ENCODE measurements around the gene BCAP31. TPM values are rescaled to one million over a fixed set of nuclear protein-coding genes. Genes with fewer than 3 reads are reported as not detected.
A peak's percentile ranks its signal among the peaks of the same experiment; 100 is the strongest.
"Not testable (repeated sequence)": the region's sequence is repeated elsewhere in the genome, so short reads cannot be mapped to it uniquely, and the experiment has no call there.

Gene BCAP31
- total RNA-seq, 5 donors from 2014 or later (not counting 1 experiment from before 2014, with no cell fraction given): 90.1 to 124 (median 107) TPM

DNA sequence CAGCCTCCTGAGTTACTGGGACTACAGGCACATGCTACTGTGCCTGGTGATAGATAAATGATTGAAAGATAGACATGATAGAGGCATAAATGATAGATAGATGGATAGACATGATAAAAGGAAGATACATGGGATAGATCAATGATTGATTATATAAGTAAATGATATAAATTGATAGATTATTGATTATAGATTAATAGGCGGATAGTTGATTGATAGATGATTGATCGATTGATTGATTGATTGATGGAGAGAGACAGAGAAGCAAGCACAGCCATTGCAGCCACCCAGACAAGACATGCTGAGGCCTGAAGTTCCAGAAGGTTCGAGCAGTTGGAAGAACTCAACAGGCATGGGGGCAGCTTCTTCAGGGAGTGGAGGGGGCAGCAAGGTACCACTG is 22.2 kb upstream of the BCAP31 start:
- H3K27me3 ChIP-seq (replicated peaks in 1 of 2; ENCODE audit: control insufficient read depth in 2 of 2, extremely low read depth in 1 of 2, insufficient read depth in 2 of 2, low read length in 1 of 2): peaks cover 0 to 10% of the 10 kb centered on the region in 2 experiments
- ATAC-seq (replicated peaks in 1 of 4) (no peak), DNase-seq (no peak)
- Mint-ChIP-seq H3K36me3 (no peaks in the 10 kb centered on the region), H3K4me3 (no peak overlapping the region), H3K4me1 (peaks cover under 1 to 6% (median 4%) of the 10 kb centered on the region in 3 donors), H3K27ac (no peak overlapping the region), H3K9me3 (no peaks in the 10 kb centered on the region), H3K27me3 (peaks cover 4 to 19% of the 10 kb centered on the region in 2 donors)
- H3K4me3 ChIP-seq (ENCODE audit: control insufficient read depth in 1 of 2, extremely low read depth in 1 of 2, low read length in 1 of 2): no peak overlapping the region
- POLR2A ChIA-PET: no interaction called here
- CTCF ChIA-PET: no interaction called here
- no peak overlapping the region for H3K27ac ChIP-seq (ENCODE audit: low read length)
- no peaks in the 10 kb centered on the region for H3K9me3 ChIP-seq
- WGBS (ENCODE audit: insufficient coverage): 83% methylated on average over 1 of the region's 3 CpGs
- H3K4me1 ChIP-seq (ENCODE audit: control insufficient read depth in 1 of 2, extremely low read depth in 1 of 2, insufficient read depth in 2 of 2, low read length in 2 of 2): peaks cover 0 to 12% of the 10 kb centered on the region in 2 experiments
- no peaks in the 10 kb centered on the region for H3K36me3 ChIP-seq (ENCODE audit: control insufficient read depth in 2 of 2, extremely low read depth in 1 of 2, insufficient read depth in 1 of 2, low read length in 1 of 2)

DNA sequence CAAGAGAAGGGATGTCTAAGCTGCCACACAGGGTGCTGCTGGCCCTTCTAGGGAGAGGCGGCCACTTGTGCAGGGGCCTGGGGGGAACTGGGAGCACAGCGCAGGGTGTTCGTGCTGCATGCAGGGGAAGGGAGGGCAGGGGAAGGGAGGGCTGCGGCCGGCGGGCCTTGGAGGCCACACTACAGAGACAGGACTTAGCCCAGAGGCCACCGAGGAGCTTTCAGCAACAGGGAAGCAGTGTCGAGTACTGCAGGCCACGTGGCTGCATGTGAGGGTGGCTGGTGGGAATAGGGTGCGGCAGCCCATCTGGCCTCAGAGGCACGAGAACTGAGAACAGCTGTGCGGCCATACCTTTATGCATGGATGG is 20.9 kb upstream of the BCAP31 start:
- peaks cover 4 to 17% of the 10 kb centered on the region in 2 donors for H3K27me3 Mint-ChIP-seq
- WGBS (ENCODE audit: insufficient coverage): 80% methylated on average over 1 of the region's 12 CpGs
- POLR2A ChIA-PET: not testable (repeated sequence)

DNA sequence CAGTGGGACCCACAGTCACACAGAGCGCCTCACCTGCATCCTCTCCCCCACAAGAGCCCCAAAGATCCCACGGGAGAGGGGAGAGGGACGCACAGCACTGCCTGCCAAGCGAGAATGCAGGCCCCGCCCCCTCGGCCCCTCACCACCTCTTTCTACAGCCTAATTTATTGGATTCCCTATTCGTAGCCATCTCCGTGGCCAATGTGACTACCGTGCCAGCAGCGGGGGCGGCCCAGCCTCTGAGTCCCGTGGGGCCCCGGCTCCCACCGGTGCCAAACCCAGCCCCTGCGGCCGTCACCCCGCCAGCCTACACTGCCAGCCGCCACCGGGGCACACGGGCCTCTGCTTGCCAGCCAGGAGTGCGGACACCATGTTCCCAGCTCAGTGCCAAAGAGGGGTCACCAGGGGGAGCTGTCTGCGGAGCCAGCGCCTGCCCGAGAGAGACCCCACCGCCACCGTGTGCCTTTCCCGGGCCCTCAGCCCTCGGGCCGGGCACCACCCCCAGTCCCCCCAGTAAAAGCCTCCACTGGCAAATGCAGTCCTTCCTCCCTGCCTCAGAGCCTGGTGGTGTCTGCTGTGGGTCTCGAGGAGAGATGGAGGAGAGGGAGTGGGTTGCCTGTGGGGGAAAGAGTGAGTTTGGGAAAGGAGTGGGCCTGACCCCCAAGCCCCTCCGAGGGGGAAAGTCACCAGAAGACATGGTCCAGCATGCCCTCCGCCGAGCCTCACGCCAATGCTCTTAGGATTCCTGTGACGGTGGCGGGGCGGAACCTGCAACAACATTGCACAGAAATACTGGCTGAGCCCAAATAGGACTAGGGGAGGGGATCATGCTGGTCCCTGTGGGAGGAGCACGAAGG is 20.3 kb upstream of the BCAP31 start:
- Mint-ChIP-seq H3K4me3 (peak overlapping the region in 1 of 3 donors; percentile 49), H3K27me3 (peaks cover 4 to 12% of the 10 kb centered on the region in 2 donors), H3K27ac (no peak overlapping the region), H3K9me3 (no peaks in the 10 kb centered on the region), H3K4me1 (peaks cover 15 to 23% (median 20%) of the 10 kb centered on the region in 3 donors), H3K36me3 (no peaks in the 10 kb centered on the region)
- H3K4me3 ChIP-seq (ENCODE audit: control insufficient read depth in 1 of 2, extremely low read depth in 1 of 2, low read length in 1 of 2): no peak overlapping the region
- WGBS (ENCODE audit: insufficient coverage): 29% methylated on average over 6 of the region's 38 CpGs
- H3K27ac ChIP-seq (ENCODE audit: low read length): no peak overlapping the region
- H3K36me3 ChIP-seq (ENCODE audit: control insufficient read depth in 2 of 2, extremely low read depth in 1 of 2, insufficient read depth in 1 of 2, low read length in 1 of 2): no peaks in the 10 kb centered on the region
- ATAC-seq (replicated peaks in 1 of 4) (no peak), DNase-seq (peak in 4 of 35 experiments; percentile 16 to 44 (median 29))
- H3K4me1 ChIP-seq (ENCODE audit: control insufficient read depth in 1 of 2, extremely low read depth in 1 of 2, insufficient read depth in 2 of 2, low read length in 2 of 2): peaks cover 2 to 32% of the 10 kb centered on the region in 2 experiments
- POLR2A ChIA-PET: no interaction called here
- no peaks in the 10 kb centered on the region for H3K9me3 ChIP-seq
- peaks cover 0 to 10% of the 10 kb centered on the region in 2 experiments for H3K27me3 ChIP-seq (replicated peaks in 1 of 2; ENCODE audit: control insufficient read depth in 2 of 2, extremely low read depth in 1 of 2, insufficient read depth in 2 of 2, low read length in 1 of 2)
- CTCF ChIA-PET: no interaction called here

More for the DNA sequence above, 20.9 kb upstream of the BCAP31 start:
- H3K4me3 ChIP-seq (ENCODE audit: control insufficient read depth in 1 of 2, extremely low read depth in 1 of 2, low read length in 1 of 2); H3K36me3 ChIP-seq (ENCODE audit: control insufficient read depth in 2 of 2, extremely low read depth in 1 of 2, insufficient read depth in 1 of 2, low read length in 1 of 2); H3K27ac Mint-ChIP-seq; H3K27ac ChIP-seq (ENCODE audit: low read length); DNase-seq; H3K36me3 Mint-ChIP-seq; H3K27me3 ChIP-seq (replicated peaks in 1 of 2; ENCODE audit: control insufficient read depth in 2 of 2, extremely low read depth in 1 of 2, insufficient read depth in 2 of 2, low read length in 1 of 2); CTCF ChIA-PET; H3K9me3 ChIP-seq; H3K9me3 Mint-ChIP-seq; ATAC-seq (replicated peaks in 1 of 4): not testable (repeated sequence)
- peaks cover 0 to 25% of the 10 kb centered on the region in 2 experiments for H3K4me1 ChIP-seq (ENCODE audit: control insufficient read depth in 1 of 2, extremely low read depth in 1 of 2, insufficient read depth in 2 of 2, low read length in 2 of 2)
- peaks cover 9 to 16% (median 14%) of the 10 kb centered on the region in 3 donors for H3K4me1 Mint-ChIP-seq
- peak overlapping the region in 1 of 3 donors; percentile 49 for H3K4me3 Mint-ChIP-seq

DNA sequence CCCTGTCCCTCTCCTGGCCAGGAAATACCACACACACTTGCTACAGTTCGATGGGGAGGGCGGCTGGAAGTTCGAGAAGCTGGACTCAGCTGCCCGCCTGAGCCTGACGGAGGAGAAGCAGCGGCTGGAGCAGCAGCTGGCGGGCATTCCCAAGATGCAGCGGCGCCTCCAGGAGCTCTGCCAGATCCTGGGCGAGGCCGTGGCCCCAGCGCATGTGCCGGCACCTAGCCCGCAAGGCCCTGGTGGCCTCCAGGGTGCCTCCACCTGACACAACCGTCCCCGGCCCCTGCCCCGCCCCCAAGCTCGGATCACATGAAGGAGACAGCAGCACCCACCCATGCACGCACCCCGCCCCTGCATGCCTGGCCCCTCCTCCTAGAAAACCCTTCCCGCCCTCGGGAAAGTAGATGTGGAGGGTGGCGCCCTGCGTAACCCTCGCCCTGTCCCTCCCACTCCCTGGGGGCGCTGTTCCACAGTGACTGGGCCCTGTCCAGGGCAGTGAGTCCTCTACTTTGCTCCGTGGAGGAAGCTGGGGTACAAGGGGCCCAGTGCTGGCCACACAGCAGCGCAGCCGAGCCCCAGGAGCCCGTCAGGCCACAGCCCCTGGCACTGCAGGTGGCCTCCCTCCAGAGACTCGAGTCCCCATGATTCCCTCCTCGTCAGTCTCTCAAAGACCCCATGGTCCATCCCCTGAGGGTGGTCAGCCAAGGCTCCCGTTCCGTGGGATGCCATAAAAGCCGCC is 19.5 kb upstream of the BCAP31 start:
- not testable (repeated sequence) for H3K27me3 ChIP-seq (replicated peaks in 1 of 2; ENCODE audit: control insufficient read depth in 2 of 2, extremely low read depth in 1 of 2, insufficient read depth in 2 of 2, low read length in 1 of 2)

DNA sequence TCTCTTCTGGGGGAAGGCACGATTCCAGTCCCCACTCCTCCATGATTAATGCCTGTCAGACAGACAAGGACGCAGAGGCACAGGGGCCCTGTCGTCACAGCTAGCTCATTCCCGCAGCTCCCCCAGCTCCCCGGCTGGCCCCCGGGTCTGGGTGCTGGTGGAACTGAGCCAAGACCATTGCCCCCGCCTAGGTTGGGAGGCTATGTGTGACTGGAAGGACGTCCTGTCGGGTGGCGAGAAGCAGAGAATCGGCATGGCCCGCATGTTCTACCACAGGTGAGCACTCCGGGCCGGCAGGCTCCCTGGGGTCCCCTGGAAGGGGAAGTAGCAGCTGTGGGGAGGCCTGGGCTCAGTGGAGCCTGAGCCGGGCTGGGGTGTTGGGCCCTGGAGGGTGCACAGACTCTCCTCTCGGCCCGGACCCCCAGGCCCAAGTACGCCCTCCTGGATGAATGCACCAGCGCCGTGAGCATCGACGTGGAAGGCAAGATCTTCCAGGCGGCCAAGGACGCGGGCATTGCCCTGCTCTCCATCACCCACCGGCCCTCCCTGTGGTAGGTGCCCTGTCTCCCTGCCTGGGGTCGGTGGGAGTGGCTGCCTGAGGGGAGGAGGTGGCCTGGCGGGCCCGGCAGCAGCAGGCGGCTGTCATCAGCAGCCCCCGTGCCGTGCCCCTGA is 18.7 kb upstream of the BCAP31 start:
- H3K9me3 ChIP-seq; POLR2A ChIA-PET; H3K4me3 ChIP-seq (ENCODE audit: control insufficient read depth in 1 of 2, extremely low read depth in 1 of 2, low read length in 1 of 2); H3K9me3 Mint-ChIP-seq; H3K27ac Mint-ChIP-seq; H3K27ac ChIP-seq (ENCODE audit: low read length); DNase-seq; H3K4me3 Mint-ChIP-seq; ATAC-seq (replicated peaks in 1 of 4); H3K36me3 Mint-ChIP-seq; H3K36me3 ChIP-seq (ENCODE audit: control insufficient read depth in 2 of 2, extremely low read depth in 1 of 2, insufficient read depth in 1 of 2, low read length in 1 of 2); H3K27me3 ChIP-seq (replicated peaks in 1 of 2; ENCODE audit: control insufficient read depth in 2 of 2, extremely low read depth in 1 of 2, insufficient read depth in 2 of 2, low read length in 1 of 2); CTCF ChIA-PET: not testable (repeated sequence)
- Mint-ChIP-seq H3K27me3 (peaks cover 4 to 12% of the 10 kb centered on the region in 2 donors), H3K4me1 (peaks cover 18 to 26% (median 20%) of the 10 kb centered on the region in 3 donors)
- WGBS (ENCODE audit: insufficient coverage): 90% methylated on average over 6 of the region's 32 CpGs
- H3K4me1 ChIP-seq (ENCODE audit: control insufficient read depth in 1 of 2, extremely low read depth in 1 of 2, insufficient read depth in 2 of 2, low read length in 2 of 2): peaks cover 2 to 39% of the 10 kb centered on the region in 2 experiments

More for the DNA sequence above, 19.5 kb upstream of the BCAP31 start:
- H3K27ac ChIP-seq (ENCODE audit: low read length); CTCF ChIA-PET; H3K36me3 Mint-ChIP-seq; ATAC-seq (replicated peaks in 1 of 4); H3K4me3 ChIP-seq (ENCODE audit: control insufficient read depth in 1 of 2, extremely low read depth in 1 of 2, low read length in 1 of 2); H3K9me3 Mint-ChIP-seq; H3K9me3 ChIP-seq; H3K4me3 Mint-ChIP-seq; H3K36me3 ChIP-seq (ENCODE audit: control insufficient read depth in 2 of 2, extremely low read depth in 1 of 2, insufficient read depth in 1 of 2, low read length in 1 of 2); DNase-seq; POLR2A ChIA-PET; H3K27ac Mint-ChIP-seq: not testable (repeated sequence)
- peaks cover 18 to 26% (median 20%) of the 10 kb centered on the region in 3 donors for H3K4me1 Mint-ChIP-seq
- peaks cover 4 to 12% of the 10 kb centered on the region in 2 donors for H3K27me3 Mint-ChIP-seq
- H3K4me1 ChIP-seq (ENCODE audit: control insufficient read depth in 1 of 2, extremely low read depth in 1 of 2, insufficient read depth in 2 of 2, low read length in 2 of 2): peaks cover 2 to 39% of the 10 kb centered on the region in 2 experiments
- WGBS (ENCODE audit: insufficient coverage): no CpG with 5 or more reads among the region's 35 CpGs

DNA sequence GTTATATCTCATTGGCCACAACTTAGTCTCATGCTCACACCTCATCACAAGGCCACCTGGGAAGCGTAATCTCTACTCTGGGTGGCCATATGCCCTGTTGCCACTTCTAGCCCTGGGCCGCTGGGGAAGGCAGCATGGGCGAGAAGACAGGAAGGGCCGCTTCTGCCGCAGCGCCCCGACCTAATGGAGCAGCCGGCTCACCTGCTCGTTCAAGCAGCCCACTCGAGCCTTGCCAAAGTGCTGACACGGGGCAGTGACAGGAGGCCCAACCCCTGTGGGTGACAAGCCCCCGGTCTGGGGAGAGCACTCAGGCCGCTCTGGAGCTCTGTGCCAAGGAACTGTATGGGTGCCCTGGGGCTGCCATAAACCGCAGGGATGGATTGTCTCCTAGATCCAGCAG is 17.9 kb upstream of the BCAP31 start:
- H3K9me3 ChIP-seq; H3K27me3 ChIP-seq (replicated peaks in 1 of 2; ENCODE audit: control insufficient read depth in 2 of 2, extremely low read depth in 1 of 2, insufficient read depth in 2 of 2, low read length in 1 of 2); H3K27ac Mint-ChIP-seq; H3K36me3 ChIP-seq (ENCODE audit: control insufficient read depth in 2 of 2, extremely low read depth in 1 of 2, insufficient read depth in 1 of 2, low read length in 1 of 2); H3K9me3 Mint-ChIP-seq; H3K4me3 Mint-ChIP-seq; CTCF ChIA-PET; ATAC-seq (replicated peaks in 1 of 4); H3K4me3 ChIP-seq (ENCODE audit: control insufficient read depth in 1 of 2, extremely low read depth in 1 of 2, low read length in 1 of 2); H3K27ac ChIP-seq (ENCODE audit: low read length); H3K27me3 Mint-ChIP-seq; DNase-seq; H3K36me3 Mint-ChIP-seq; POLR2A ChIA-PET: not testable (repeated sequence)
- 96% methylated on average over 8 of the region's 14 CpGs for WGBS (ENCODE audit: insufficient coverage)
- peaks cover 2 to 39% of the 10 kb centered on the region in 2 experiments for H3K4me1 ChIP-seq (ENCODE audit: control insufficient read depth in 1 of 2, extremely low read depth in 1 of 2, insufficient read depth in 2 of 2, low read length in 2 of 2)
- peaks cover 18 to 26% (median 20%) of the 10 kb centered on the region in 3 donors for H3K4me1 Mint-ChIP-seq
